K562 (cell line): ENCODE measurements around the gene KAT6B. TPM values are rescaled to one million over a fixed set of nuclear protein-coding genes. Genes with fewer than 3 reads are reported as not detected.

Source experiments
- E2F3 ChIP-seq: fragments of 250-450 bp; sonication (Bioruptor Pico); IDR thresholded peaks from 2 replicates; pipeline ENCODE4 v1.4.0; 2020; ENCODE audit warnings: mild to moderate bottlenecking
- E2F5 ChIP-seq: sonication (generic); formaldehyde crosslinking; IDR thresholded peaks from 2 replicates; pipeline ENCODE4 v1.8.0; 2022; ENCODE audit warnings: mild to moderate bottlenecking, missing genetic modification reagents
- MBD2 ChIP-seq: sonication (generic); IDR thresholded peaks from 2 replicates; pipeline ENCODE4 v1.6.1; 2016; ENCODE audit warnings: low read depth, borderline replicate concordance
- MLLT1 ChIP-seq, 2 experiments: fragments of 450-650 bp; IDR thresholded peaks; 2 replicates each; pipeline ENCODE4 v1.6.1; 2016
- NCOR1 ChIP-seq: fragments of 450-650 bp; IDR thresholded peaks from 2 replicates; pipeline ENCODE4 v1.6.1; 2016; ENCODE audit warnings: mild to moderate bottlenecking, moderate library complexity
- NFRKB ChIP-seq: fragments of 450-650 bp; IDR thresholded peaks from 2 replicates; pipeline ENCODE4 v1.6.1; 2016; ENCODE audit warnings: low read depth
- NFYB ChIP-seq: IDR thresholded peaks from 2 replicates; pipeline ENCODE4 v1.6.1; 2011; ENCODE audit warnings: mild to moderate bottlenecking, moderate library complexity; ENCODE audit not compliant: insufficient read length; ENCODE audit errors: extremely low read depth
- NR2C2 ChIP-seq, 2 experiments: fragments of 200-800 bp in 1 of 2; sonication (Bioruptor generic) in 1 of 2; sonication (generic) in 1 of 2; formaldehyde crosslinking in 1 of 2; IDR thresholded peaks; 2 replicates each; pipeline versions ENCODE4 v1.6.1 to v1.8.0; 2016 to 2022; ENCODE audit warnings: mild to moderate bottlenecking in 1 of 2, missing compliant biosample characterization in 1 of 2, missing genetic modification characterization in 1 of 2, missing genetic modification reagents in 1 of 2
- PBX2 ChIP-seq, 2 experiments: IDR thresholded peaks in 1 of 2; conservative IDR thresholded peaks in 1 of 2; 2 replicates each; pipeline ENCODE4 v1.6.1; 2016; ENCODE audit warnings: low read depth in 2 of 2, mild to moderate bottlenecking in 1 of 2, missing compliant biosample characterization in 1 of 2, missing genetic modification characterization in 1 of 2, moderate library complexity in 1 of 2
- POLR2AphosphoS2 ChIP-seq: IDR thresholded peaks from 2 replicates; pipeline ENCODE4 v1.6.1; 2012; ENCODE audit warnings: low read length, improper control_type of control experiment
- POLR2AphosphoS5 ChIP-seq: IDR thresholded peaks from 2 replicates; pipeline ENCODE4 v1.6.1; 2011; ENCODE audit warnings: mild to moderate bottlenecking, low read depth, low read length, moderate library complexity; ENCODE audit not compliant: control insufficient read depth, insufficient read depth
- SRF ChIP-seq, 2 experiments: fragments of 250-450, 450-650 bp in 1 of 2; sonication (Bioruptor Pico) in 1 of 2; sonication (generic) in 1 of 2; formaldehyde crosslinking; IDR thresholded peaks; 2 replicates each; pipeline versions ENCODE4 v1.5.0 to v1.5.1; 2020 to 2022; ENCODE audit warnings: mild to moderate bottlenecking in 1 of 2, missing genetic modification reagents in 1 of 2
- TCF3 ChIP-seq: sonication (generic); formaldehyde crosslinking; IDR thresholded peaks from 2 replicates; pipeline ENCODE4 v1.4.0; 2020; ENCODE audit warnings: mild to moderate bottlenecking, missing genetic modification reagents
- ZBTB7A ChIP-seq: IDR thresholded peaks from 2 replicates; pipeline ENCODE4 v1.6.1; 2011; ENCODE audit warnings: low read depth, mild to moderate bottlenecking, low read length, moderate library complexity, borderline replicate concordance; ENCODE audit not compliant: control insufficient read depth
- ZNF140 ChIP-seq: fragments of 250-450 bp; sonication (Bioruptor Pico); IDR thresholded peaks from 2 replicates; pipeline ENCODE4 v1.8.0; 2021; ENCODE audit warnings: moderate library complexity, mild to moderate bottlenecking, inconsistent platforms
- ZNF282 ChIP-seq: sonication (generic); formaldehyde crosslinking; IDR thresholded peaks from 2 replicates; pipeline ENCODE4 v1.8.1; 2023; ENCODE audit warnings: missing genetic modification reagents
- polyA plus RNA-seq, 8 experiments: library from polyadenylated mRNA; depleted of rRNA in 4 of 8; stranded (reverse) in 5 of 8; unstranded in 3 of 8; fragments of >200 nt; fragmentation: Nextera tagmentation in 2 of 8; fragmentation: Illumina TruSeq in 1 of 8; extraction: Ambion mirVana in 2 of 8; extraction: Trizol in 1 of 8; gene quantifications; 2 replicates each; pipeline versions ENCODE4 v1.2.1 to v1.2.3, GENCODE V29; 2011 to 2014; ENCODE audit warnings: inconsistent platforms in 1 of 8, missing spikeins in 1 of 8
- total RNA-seq, 7 experiments: library from RNA; depleted of rRNA in 6 of 7; stranded (reverse); fragments of >200 nt in 6 of 7; fragmentation: Illumina TruSeq in 2 of 7; extraction: Trizol in 2 of 7; gene quantifications; 2 replicates each; pipeline versions ENCODE4 v1.2.1 to v1.2.3, GENCODE V29; 2011 to 2021; ENCODE audit warnings: low replicate concordance in 1 of 7

Gene KAT6B
- total and polyA plus RNA-seq, 9 of the 15 experiments (the other 6 are each of a cell fraction or from before 2014, with no cell fraction given): 1.4 to 9.2 (median 6.8) TPM

- peak in 1 of 2 experiments; percentile 68; a peak in 2 of 4 replicates for TF ChIP-seq SRF (CRISPR knock-in tag; IDR thresholded peaks at IDR 0.05)
- TF ChIP-seq MLLT1 (IDR thresholded peaks at IDR 0.05): peak in 1 of 2 experiments; percentile 98; a peak in 2 of 4 replicates
- peak; percentile 52; the same call in 1 of the 2 replicates for TF ChIP-seq POLR2AphosphoS5
- TF ChIP-seq MBD2: peak; percentile 100
- peak; percentile 92 for TF ChIP-seq ZBTB7A
- TF ChIP-seq ZNF140: no peak
- 0 out of 2 replicates have a peak, but pooled peaks have one; percentile 39 for TF ChIP-seq E2F3
- TF ChIP-seq NFRKB: peak; percentile 97
- TF ChIP-seq POLR2AphosphoS2: no peak
- peak; percentile 55 for TF ChIP-seq NCOR1
- no peak for TF ChIP-seq E2F5 (CRISPR knock-in tag)
- peak; percentile 98 for TF ChIP-seq NFYB
- TF ChIP-seq ZNF282 (CRISPR knock-in tag): no peak
- TF ChIP-seq NR2C2 (CRISPR knock-in tag; IDR thresholded peaks at IDR 0.05): peak; percentile 86; the same call in 1 of the 2 replicates
- TF ChIP-seq NR2C2 (tag; IDR thresholded peaks at IDR 0.05): peak; percentile 98
- TF ChIP-seq PBX2 (CRISPR knock-in tag; IDR thresholded peaks at IDR 0.05; ENCODE audit: low read depth): peak; percentile 98
- peak; percentile 100 for TF ChIP-seq PBX2 (tag; conservative IDR thresholded peaks at IDR 0.05; ENCODE audit: low read depth)
- TF ChIP-seq TCF3 (CRISPR knock-in tag): no peak
Measured at GRCh38 chr10:74826142-74827044, at the start of gene KAT6B (continued).
